NOMO-1 (cell line): ENCODE results near the gene ESYT3.
"Not testable (repeated sequence)": the region's sequence is repeated elsewhere in the genome, so short reads cannot be mapped to it uniquely, and the experiment has no call there.

Experiments used
- DNase-seq, 2 experiments: peaks; one replicate each; lab custom pipeline; 2025; ENCODE audit not compliant: unreplicated experiment in 2 of 2; lab: John Stamatoyannopoulos, UW

ESYT3 gene

DNA sequence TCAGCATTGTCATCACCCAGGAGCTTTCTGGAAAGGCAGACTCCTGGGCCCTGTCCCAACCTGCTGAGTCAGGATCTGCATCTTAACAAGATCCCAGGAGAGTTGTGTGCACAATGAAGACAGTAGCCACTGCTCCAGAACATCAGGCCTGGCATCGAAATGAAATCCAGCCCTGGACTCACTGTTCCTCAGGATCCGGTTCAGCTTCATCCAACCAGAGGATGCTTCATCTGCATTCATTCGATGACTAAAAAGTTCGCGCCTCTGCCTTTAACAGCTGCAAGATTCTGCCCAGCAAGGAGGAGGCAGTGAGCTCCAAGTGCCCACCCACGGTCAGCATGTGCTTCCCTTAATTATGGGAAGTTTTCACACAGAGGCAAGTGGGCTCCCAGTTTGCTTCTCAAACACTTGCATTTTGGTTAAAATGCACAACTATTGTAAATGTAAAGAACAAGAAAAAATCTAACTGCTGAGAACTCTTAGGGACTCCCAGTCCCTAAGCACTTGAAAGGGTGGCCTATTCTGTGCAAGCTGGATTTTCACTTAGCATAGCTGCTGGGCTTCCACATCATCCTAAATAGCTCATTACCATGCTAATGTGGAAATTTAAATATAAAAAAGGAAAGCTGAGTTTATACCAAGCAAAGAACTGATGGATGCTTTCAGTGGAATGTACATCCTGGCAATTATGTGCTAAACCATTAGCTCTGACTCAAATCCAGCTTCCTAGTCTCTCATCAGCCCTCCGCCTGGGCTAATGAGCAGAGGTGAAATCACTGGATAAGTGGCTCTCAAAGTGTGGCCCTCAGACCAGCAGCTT, 25.5 kb upstream of the ESYT3 start:
- no peak for DNase-seq

DNA sequence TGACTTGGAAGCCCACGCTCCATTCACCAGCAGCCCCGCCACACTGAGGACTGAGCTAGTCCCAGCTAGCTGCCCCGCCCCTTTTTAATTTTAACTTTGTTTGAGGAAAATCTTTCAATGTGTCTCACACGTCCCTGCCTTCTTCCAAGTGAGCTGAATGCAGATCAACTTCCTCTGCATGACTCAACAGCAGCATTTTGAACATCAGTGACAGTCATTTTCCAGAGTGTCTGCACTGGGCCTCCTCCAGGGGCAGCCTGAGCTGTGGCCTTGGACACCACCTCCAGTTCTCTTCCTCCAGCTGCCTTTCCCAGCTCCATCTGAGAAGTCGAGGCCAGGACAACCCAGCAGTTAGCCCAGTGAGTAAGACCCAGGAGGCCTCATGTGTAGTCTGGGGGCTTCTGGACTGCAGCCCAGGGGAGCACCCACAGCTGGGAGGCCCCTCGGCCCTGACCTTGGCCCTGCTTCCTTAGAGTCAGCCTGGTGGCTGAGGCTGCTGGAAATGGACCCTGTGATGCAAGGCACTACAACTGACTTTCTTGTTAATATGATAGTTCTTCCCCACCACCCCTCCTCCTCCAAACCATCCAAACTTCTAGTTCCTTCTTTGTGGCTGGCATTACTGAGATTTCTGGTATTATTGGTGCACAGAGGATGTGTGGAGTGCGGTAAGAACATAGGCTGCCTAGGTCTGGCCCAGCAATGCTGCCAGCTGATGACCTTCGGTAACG, 21.4 kb upstream of the ESYT3 start:
- peak; percentile 97 for DNase-seq

DNA sequence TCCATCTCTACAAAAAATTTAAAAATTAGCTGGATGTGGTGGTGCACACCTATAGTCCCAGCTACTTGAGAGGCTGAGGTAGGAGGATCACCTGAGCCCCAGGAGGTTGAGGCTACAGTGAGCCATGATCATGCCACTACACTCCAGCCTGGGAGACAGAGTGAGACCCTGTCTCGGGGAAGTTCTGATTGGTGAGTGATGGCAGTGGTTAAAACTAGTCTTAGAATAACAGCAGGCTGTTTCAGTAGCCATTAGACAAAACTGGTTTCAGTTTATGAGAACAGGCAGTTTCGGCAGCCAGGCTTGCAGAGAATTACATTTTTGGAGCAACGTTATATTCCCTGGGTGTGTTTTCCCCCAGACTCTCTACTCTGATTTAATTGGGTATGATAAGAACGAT, 18.2 kb upstream of the ESYT3 start:
- DNase-seq: not testable (repeated sequence)

DNA sequence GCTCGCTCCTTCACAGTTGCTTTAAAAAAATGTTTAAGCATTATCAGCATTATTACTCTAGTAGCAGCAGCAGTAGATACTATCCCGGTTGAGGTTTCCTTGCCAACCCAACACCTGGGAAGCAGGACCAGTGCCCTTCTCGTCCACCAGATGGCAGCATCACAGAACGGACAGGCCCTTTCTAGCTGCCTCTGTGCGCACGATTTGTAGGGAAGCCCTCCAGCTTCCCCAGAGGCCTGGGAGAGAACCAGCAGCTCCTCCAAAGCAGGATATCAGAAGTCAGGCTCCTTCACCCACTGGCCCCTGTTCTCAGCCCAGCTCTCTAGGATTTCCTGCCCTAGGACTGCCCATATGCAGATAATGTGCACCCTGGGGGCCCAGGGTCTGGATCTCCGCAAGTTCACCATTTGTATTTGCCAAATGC, 16.8 kb upstream of the ESYT3 start:
- peak; percentile 75 to 79 for DNase-seq

DNA sequence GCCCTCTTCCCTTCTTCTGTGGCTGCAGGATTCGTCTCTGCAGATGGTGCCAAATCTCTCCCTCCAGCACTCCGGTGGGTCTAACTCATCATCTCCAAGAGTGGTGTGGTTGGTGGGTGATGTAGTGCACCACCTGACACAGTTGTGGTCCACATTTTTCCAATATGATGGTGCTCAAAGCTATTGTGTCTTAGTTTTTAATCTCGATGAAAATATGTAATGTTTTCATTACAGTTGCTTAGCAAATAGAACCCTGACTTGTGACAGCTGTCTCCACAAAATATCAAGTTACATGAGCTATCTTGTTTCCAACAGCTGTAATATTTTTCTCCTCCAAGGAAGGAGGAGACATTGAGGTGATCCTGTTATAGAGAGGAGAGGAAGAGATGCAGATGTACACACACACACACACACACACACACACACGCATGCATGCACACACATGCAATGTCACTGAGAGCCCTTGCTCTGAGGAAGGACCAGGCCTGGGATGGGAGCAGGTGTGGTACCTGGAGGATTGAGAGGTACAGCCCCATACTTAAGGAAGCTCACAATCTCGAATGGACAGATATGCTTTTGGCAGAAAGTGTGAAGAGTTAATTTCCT, 15.7 kb upstream of the ESYT3 start:
- DNase-seq: no peak

DNA sequence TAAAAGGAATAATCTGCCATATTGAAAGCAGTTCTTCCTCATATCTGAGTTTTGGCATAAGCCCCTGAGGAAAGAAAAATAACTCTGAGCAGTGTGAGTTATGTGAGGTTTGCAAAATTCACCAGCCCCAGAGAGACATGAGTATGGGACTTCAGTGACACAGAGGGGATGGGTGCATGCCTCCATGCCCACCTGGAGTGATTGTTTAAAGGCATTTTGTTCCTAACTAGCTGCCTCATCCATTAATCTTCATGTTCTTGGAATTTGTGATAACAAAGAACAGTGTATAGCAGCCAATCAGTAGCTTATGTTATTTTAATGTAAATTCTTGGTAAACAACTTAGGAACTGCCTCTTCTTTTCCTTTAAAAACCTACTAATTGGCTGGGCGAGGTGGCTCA, 11.1 kb upstream of the ESYT3 start:
- no peak for DNase-seq

DNA sequence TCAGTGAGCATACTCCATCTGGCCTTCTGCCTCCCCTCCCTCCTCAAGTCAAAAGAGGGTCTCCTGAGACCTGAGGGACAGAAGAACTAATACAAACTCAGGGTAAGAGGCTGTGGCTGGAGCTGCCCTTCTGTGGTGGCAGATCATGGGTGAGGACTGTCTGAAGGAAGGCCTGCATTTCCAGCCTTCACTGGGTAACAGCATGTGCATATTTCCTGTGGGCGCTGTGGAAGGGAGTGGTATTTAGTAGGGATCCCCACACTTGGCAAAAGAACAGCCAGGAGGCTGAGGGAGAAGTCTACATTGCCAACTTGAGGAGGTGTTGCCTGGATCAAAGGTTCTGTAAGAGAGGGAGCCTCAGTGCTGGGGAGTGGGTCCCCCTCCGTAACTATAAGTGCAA, 10.1 kb upstream of the ESYT3 start:
- no peak for DNase-seq

DNA sequence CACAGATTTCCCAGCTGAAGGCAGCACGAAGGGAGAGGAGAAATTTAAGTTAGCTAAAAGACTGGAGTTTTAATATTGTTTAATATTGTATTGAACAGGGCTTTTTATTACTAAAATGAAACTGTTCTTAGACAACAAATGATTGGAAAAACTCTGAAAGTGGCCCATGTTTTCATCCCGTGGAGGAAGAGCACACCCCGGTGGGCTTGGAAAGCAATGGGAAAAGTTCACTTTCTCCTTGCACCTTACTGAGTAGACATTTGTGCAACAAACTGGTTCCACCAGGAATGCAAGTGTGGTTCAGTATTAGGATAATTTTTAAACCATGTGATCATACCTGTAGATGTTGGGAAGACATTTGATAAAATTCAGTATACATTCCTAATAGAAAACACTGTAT, 8.2 kb upstream of the ESYT3 start:
- DNase-seq: peak in 1 of 2 experiments; percentile 7

DNA sequence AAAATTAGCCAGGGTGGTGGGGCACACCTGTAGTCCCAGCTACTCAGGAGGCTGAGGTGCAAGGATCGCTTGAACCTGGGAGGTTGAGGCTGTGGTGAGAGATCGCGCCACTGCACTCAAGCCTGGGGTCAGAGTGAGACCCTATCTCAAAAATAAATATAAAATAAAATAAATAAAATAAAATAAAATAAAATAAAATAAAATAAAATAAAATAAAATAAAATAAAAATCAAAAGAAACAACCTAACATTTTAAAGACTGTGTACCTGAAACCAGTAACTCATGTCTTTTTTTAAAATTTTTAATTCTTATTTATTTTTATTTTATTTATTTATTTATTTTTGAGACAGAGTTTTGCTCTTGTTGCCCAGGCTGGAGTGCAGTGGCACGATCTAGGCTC, 7.7 kb upstream of the ESYT3 start:
- DNase-seq: not testable (repeated sequence)

DNA sequence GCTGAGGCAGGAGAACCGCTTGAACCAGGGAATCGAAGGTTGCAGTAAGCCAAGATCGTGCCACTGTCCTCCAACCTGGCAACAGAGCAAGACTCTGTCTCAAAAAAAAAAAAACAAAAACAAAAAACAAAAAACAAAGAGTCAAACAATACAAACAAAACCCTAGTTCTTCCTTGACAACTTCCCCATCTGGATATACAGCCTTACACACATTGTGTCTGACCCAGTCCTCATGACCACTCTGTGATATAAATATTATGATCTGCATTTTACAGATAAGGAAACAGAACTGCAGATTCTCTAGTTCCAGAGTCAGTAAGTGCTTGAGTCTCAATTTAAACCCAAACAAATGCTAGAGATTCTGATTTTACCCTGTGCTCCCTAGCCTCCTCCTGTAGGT, 4.8 kb upstream of the ESYT3 start:
- DNase-seq: no peak

DNA sequence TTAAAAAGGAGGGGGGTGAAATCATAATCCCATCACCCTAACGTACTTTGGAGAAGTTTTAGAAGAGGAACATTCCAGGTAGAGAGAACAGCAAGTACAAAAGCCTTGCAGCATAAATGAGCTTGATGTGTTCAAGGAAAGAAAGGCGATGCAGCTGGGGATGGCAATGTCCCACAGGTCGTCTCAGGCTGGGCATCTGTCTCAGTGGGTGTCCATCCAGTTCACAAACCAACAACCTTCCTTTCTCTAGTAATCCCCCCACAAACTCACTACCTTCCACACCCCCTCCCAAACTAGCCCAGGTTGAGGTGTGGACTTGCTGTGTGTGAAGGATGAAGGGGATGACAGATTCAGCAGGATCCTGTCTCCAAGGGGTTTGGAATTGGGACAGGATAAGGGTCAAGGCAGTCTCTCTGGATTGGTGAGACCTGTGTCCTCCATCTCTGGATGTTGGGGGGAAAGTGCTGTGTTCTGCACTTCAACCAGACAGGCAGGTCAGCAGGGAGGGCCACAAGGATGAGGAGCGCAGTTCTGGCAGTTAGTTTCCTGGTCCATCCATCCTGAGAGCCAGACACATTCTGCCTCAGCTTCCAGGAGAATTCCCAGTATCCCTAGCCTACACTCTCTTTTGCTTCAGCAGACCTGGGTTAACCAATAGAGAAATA, 1.7 kb upstream of the ESYT3 start:
- no peak for DNase-seq

DNA sequence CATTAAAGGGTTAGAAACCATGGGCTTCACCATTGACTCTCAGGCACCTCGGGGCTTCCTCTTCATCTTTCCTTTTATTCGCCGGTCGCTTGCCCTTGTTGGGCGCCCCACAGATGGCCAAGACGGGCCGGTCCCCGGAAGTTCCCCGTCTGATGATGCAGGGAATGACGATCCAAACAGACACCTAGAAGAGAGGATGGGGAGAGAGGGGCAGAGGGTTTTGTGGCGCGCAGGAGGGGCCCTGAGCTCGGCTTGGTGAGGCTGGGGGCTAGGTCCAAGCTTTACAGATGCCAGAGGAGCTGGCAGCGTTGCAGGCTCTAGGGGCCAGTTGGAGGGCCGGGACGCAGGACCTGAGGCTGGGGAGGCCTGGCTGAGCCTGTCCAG, 532 bp upstream of the ESYT3 start:
- no peak for DNase-seq

DNA sequence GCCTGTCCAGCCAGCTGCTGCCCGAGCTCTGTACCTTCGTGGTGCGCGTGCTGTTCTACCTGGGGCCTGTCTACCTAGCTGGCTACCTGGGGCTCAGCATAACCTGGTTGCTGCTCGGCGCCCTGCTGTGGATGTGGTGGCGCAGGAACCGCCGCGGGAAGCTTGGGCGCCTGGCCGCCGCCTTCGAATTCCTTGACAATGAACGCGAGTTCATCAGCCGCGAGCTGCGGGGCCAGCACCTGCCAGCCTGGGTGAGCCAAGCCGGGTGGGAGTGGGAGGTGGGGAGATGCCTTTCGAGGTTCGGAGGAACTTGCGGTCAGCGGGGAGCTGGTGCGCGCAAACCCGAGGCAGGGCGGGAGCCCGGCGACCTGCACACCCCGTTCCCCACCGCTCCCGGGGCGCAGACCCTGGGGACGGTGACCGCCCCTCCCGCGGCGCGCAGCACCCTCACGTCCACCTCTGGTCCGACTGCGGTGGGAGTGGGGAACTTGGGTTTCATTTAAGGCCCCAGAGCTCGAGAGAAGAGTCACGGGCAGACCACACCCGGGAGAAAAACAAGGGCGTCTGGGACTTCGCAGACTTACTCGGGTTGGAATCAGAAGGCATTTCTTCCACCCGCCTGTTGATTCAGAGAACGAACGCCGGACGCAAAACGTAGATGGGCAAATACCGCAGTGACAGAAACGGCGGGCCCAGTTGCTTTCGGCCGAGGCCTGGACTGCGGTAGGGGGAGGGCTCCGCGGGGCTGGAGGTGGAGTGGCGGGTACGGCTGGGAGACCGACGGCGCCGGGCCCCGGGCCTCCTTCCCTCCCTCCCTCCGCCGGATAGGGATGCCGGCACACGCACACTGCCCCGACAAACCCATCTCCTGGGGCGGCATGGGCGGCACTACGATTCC, 708 bp downstream of the ESYT3 start:
- DNase-seq: peak in 1 of 2 experiments; percentile 29

DNA sequence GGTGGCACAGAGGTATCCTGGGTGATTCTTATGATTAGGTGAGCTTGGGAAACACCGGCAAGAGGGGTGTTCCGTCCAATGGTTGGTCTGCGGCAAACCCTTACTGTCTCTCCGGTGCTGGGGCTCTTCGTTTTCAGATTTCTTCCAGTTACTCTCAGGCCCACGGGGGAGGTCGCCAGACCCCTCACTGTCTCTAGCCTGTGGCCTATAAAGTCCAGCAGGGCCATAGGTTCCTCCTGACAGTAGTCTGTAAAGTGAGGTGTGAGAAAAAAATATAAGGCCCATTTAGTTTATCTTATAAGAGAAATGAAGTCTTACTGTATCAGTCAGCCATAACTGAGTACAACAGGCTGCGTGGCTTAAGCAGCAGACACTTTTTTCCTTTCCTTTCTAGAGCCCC, 1.4 kb downstream of the ESYT3 start:
- DNase-seq: no peak

DNA sequence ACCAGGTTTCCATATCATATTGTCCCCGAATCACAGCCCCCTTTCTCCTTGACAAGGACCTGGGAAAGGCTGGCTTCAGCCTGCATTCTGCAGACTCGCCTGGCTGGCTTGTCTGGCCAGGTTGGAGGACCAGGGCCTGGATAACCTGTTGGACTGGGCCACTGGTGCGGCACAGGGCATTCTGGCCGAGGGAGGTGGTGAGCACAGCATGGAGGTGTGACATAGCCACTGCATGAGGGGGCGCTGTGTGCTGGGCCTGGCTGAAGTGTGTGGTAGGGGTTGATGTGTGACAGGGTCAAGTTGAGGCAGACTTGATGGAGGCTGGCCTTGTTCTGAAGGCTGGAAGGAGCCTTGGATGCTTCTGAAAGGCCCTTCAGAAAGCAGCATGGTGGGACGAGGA, 2.9 kb downstream of the ESYT3 start:
- DNase-seq: no peak

DNA sequence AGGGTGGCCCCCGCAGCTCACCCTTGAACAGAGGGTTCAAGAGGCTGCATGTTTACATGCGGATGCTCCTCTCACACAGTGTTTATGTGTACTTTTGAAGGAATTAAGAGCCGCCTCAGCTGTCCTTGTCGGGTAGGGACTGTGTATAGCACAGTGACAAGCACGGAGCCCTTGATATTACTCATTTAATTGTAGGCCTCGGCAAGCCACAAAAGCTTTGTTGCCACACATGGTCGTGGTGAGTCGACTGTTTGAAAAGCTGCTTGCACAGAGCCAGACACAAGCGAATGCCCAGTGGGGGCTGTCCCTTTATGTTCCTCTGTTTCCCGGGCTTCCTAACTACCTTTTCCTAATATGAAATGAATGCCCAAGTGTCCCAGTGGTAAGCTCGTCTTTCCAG, 4.5 kb downstream of the ESYT3 start:
- DNase-seq: no peak

DNA sequence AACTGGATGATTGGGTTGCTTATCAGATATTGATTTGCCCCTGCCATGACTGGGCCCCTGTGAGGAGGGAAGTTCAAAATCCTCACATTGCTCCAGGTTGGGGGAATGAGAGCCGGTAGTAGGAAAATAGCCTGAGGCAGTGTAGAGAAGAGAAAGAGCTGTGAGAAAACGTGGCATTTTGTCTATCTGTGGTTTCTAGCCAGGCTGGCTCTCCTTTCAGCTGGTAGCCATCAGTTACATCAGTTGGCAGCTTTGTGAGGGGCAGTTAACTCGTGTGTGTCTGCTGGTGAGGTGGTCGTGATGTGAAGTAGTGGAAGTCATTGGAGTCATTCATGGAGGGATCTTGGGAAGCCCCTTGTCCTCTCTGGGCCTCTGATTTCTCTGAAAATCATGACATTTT, 5.2 kb downstream of the ESYT3 start:
- DNase-seq: no peak

DNA sequence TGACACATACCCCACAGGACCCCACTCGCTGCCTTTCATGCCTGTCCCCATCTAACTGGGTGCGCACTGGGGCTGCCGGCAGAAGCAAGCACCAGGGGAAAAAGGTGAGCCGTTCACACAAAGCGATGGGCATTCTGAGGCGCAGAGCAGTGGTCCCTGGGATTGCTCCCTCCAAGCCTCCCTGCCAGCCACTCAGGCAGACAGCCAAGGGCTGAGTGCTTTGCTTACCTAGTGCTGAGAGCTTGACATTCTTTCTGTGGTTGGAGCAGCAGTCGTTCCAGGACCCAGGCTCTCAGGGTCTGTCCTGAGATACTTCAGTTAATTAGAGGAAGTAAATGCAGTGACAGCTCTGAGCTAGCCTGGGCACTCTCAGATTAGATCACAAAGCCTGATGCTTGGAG, 5.7 kb downstream of the ESYT3 start:
- DNase-seq: peak in 1 of 2 experiments; percentile 29

DNA sequence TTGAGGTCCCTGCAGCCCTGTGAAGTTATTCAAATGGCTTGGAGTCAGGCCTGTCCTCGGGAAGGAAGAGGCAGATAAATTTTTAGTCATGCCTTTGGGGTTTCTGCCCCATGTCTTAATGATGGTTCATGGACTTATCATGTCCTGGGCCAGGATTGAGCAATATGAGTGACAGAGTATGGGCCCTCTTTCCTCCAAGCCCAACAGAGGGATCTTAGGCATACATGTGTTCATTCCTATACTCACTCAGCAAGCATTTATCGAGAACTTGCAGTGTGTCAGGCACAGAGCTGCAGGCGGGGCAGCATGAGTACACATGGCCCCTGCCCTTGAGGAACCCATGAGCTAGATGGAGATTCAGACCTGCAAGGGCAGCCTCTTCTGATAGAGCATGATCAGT, 6.2 kb downstream of the ESYT3 start:
- DNase-seq: no peak

DNA sequence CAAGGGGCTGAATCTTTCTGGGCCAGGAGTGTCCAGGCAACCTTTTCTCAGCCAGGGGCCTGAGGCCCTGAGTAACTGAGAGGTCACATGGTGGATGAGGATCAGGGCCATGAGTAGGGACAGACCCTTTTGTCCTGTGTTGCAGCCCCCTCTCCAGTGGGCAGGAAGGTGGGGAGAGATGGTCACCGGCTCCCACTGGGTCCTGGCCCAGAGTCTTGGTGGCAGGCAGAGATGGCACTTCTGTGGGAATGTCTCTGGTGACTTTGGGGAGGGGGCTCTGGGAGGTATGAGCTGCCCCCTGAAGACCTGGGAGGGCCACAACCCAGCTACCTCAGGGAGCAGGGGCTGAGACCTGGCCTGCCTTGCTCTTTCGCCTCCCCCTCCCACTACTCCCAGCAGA, 6.8 kb downstream of the ESYT3 start:
- DNase-seq: no peak
